DMS153 (cell line): ENCODE results near the gene ACAT2.
"Not testable (repeated sequence)": the region's sequence is repeated elsewhere in the genome, so short reads cannot be mapped to it uniquely, and the experiment has no call there.

Experiments used
- DNase-seq: peaks from one replicate; lab custom pipeline; 2025; lab: John Stamatoyannopoulos, UW

ACAT2 gene

DNA sequence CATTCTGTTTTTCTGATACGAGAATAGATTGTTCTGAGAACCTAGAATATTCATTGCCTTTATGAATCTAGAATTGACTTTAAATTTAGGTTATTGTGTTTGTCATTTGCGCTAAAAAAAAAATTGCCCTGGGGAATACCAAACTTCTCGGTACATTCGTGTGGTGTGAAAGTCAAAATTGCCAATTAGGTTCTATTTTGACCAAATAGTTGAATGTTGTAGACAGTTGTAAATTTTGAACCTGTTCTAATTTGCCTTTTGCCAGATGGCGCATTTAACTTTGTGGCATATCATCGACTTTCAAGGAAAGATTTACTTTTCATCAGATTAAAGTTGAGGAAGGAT, 31.5 kb upstream of the ACAT2 start:
- no peak for DNase-seq

DNA sequence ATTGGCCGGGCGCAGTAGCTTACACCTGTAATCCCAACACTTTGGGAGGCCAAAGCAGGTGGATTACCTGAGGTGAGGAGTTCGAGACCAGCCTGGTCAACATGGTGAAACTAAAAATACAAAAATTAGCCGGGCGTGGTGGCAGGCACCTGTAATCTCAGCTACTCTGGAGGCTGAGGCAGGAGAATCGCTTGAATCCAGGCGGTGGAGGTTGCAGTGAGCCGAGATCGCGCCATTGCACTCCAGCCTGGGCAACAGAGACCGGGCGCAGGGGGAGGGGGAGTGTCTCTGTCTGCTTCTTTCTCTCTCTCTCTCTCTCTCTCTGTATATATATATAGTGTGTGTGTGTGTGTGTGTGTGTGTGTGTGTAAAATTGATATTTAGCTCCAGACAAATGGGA, 29.3 kb upstream of the ACAT2 start:
- DNase-seq, result not testable (repeated sequence)

- not testable (repeated sequence) for DNase-seq
These were observed 28.4 kb upstream of the ACAT2 start for GRCh38 chr6:159733395-159733794.

- DNase-seq, result no peak
These were observed 24.9 kb upstream of the ACAT2 start for GRCh38 chr6:159736908-159737307.

DNA sequence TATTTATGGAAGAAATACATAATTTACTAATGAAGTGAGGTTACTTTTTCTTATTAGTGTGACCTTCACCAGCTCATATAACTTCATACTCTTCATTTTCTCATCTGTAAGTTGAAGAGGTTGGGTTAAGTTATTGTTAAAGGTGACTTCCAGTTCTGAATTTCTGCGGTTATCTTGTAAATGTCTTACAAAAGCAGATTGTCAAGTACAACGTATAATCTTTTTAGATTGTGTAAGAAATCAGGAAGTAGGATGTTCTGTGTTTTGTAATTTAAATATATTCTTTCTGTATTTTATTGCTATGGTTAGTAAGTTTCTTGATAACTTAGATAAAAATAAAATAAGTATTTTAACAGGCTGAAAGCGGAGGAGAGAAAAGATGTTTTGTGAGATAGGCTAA, 22.5 kb upstream of the ACAT2 start:
- no peak for DNase-seq

GRCh38 chr6:159742165-159742564, 19.7 kb upstream of the ACAT2 start:
- DNase-seq, result no peak

- no peak for DNase-seq
These were observed 16.8 kb upstream of the ACAT2 start for GRCh38 chr6:159745081-159745480.

- DNase-seq, result no peak
These were observed 15.1 kb upstream of the ACAT2 start for GRCh38 chr6:159746759-159747158.

DNA sequence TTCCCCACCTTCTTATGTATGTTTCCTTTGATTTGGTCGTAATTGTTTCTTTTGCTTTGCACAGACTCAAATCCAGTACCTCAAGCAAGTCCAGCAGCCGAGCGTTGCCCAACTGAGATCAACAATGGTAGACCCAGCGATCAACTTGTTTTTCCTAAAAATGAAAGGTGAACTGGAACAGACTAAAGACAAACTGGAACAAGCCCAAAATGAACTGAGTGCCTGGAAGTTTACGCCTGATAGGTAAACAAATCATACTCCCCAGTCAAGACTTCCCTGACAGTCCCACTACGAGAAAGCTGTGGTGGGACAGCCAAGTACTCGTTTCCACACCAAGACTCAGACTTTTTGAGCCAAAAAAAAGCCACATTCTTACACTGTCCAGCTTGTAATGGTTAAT, 13.7 kb upstream of the ACAT2 start:
- DNase-seq, result not testable (repeated sequence)

GRCh38 chr6:159751448-159751847, 10.4 kb upstream of the ACAT2 start:
- no peak for DNase-seq

DNA sequence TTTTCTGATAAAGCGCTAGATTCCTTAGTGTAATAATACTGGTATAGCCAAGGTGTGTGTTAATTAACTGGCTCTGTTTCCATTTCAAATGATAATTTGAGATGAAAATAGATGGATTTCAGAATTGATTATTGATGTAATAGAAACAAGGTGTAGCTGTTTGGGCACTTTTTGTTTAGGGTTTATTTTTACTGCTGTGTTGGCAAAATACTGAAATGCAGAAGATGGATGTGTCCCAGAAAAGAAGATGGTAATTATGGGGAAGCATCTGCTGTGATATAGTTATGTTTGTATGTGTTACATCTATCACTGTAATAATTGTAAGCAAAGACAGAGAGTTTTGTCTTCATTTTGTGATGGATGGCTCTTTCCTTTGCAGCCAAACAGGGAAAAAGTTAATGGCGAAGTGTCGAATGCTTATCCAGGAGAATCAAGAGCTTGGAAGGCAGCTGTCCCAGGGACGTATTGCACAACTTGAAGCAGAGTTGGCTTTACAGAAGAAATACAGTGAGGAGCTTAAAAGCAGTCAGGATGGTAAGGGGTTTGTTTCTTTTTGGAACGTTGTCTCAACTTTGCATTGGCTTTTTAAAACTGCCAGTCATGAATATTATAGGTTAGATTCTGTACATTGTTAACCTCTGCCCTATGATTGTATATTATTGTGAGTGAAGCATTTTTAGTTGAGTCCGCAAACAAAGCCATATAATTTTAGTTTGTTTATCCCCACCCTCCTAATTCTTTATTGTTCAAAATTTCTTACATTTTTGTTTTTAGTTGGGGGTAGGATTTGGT, 8.6 kb upstream of the ACAT2 start:
- no peak for DNase-seq

- no peak for DNase-seq
These were observed 7.4 kb upstream of the ACAT2 start for GRCh38 chr6:159754401-159754800.

DNA sequence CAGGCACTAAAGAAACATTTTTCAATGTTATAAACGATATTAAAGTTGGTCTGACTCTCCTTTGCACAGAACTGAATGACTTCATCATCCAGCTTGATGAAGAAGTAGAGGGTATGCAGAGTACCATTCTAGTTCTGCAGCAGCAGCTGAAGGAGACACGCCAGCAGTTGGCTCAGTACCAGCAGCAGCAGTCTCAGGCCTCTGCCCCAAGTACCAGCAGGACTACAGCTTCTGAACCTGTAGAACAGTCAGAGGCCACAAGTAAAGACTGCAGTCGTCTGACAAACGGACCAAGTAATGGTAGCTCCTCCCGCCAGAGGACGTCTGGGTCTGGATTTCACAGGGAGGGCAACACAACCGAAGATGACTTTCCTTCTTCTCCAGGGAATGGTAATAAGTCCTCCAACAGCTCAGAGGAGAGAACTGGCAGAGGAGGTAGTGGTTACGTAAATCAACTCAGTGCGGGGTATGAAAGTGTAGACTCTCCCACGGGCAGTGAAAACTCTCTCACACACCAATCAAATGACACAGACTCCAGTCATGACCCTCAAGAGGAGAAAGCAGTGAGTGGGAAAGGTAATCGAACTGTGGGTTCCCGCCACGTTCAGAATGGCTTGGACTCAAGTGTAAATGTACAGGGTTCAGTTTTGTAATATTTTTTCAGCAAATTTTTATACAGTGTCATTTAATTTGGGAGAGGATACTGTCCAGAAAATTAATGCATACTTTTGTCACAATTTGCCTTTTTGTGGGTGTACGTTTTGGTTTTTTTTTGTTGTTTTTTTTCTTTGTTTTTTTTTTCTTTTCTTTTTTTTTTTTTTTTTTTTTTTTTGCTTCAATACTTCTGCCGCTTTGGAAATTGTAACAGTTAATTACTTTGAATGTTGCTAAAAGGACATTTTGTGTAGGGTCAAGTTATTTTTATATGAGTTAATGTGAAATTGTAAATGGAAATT, 6.6 kb upstream of the ACAT2 start:
- no peak for DNase-seq

DNA sequence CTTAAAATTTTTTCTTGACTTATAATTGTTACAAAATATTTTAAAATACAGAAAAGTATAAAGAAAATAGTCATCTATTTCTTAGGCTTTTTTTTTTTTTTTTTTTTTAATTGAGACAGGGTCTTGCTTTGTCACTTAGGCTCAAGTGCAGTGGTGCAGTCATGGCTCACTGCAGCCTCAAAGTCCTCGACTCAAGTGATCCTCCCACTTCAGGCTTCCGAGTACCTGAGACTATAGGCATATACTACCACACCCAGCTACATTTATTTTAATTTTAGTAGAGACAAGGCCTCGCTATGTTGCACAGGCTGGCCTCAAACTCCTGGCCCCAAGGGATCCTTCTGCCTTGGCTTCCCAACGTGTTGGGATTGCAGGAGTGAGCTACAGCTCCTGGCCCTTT, 5.3 kb upstream of the ACAT2 start:
- DNase-seq, result no peak

- DNase-seq, result no peak
These were observed 3.5 kb upstream of the ACAT2 start for GRCh38 chr6:159758031-159759001.

DNA sequence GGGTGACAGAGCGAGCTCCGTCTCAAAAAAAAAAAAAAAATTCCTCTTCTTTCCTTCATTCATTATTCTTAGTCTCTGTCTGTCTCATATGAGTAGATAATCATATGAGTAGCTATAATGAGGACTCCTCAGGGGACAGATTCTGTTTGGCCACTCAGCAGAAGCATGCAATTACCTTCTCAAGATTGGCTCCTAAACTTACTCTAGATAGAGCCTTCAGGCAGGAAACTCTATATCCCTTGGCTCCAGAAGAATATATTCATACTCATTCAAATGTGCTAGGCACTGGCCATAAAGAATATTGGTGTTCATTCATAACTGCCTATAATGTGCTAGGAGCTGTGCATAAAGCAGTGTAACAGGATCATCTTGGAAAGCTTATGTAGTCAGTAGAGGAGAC, 2.2 kb upstream of the ACAT2 start:
- DNase-seq, result no peak

DNA sequence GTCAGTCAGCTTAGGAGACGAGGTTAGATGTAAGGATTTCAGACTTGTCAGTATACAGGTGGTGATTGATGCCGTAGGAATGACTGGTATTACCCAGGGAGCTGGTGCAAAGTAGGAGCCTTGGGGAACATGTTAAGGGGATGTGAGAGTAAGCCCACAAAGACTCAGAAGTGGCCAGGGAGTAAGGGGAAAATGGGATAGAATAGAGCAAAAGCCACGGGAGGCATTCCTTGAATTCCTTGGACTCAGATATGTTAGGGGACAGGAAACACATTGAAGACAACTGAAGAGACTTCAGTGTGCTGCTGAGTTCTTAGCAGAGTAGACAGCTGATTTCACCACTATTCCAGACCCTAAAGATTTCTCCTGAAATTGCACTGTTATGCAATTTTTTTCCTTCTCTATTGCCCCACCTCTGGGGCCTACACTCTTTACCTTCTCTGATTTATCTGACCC, 1.2 kb upstream of the ACAT2 start:
- DNase-seq, result no peak

GRCh38 chr6:159761129-159761872, 544 bp upstream of the ACAT2 start:
- DNase-seq, result no peak

DNA sequence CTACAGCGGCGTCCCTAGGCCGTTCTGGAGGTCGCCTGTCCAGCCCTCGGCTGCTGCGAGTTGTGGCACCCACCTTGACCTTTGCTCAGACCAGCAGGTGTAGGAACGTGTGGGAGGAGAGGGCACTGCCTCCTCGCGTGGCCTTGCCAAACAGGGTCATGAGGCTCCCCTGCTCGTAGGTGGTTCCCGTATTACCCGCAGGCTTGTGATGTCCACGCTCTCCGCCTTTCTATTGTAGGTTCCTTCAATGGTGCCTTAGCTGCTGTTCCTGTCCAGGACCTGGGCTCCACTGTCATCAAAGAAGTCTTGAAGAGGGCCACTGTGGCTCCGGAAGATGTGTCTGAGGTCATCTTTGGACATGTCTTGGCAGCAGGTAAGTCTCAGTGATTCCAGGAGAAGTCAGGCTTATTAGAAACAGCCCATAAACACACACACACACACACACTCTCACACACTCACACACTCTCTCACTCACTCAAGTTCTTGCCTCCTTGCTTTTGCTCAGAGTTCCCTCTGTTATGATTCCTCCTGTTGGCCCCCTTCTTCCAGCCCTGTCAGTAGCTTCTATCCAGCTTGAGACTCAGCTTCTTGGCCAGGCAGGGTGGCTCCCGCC, 942 bp downstream of the ACAT2 start:
- DNase-seq, result no peak

GRCh38 chr6:159766906-159767305, 5.1 kb downstream of the ACAT2 start:
- no peak for DNase-seq

DNA sequence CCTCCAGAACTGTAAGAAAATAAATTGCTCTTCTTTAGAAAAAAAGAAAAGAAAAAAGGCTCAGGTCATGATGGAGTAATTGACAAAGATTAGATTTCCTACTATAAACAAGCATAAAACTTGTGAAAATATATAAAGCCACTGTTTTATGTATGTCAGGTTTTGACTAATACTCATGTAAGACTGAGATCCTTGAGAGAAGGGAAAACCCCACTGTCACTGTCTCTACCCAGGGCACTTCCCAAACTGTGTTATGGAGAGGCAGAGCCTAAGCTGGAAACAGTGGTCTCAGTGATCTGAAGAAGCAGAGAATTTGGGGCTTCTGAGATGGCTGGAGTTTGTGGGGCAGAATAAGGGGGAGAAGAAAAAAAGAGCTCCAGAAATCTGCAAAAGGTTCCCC, 7.6 kb downstream of the ACAT2 start:
- no peak for DNase-seq
